Central memory CD8-positive, alpha-beta T cell (primary cell): ENCODE measurements around the gene TMEM50A.
"Not testable (repeated sequence)": the region's sequence is repeated elsewhere in the genome, so short reads cannot be mapped to it uniquely, and the experiment has no call there.

Source experiments
- ATAC-seq: fragments of 150-1000 bp; cut with Tn5 transposase; replicated peaks from 2 replicates; pipeline ENCODE4 v1.10.0; 2022; ENCODE audit warnings: mild to moderate bottlenecking, moderate FRiP score, moderate number of reproducible peaks; ENCODE audit not compliant: poor library complexity, severe bottlenecking; ENCODE audit errors: extremely low read depth
- DNase-seq, 2 donors: peaks; one replicate each; pipeline ENCODE4 v3.0.0; 2021; ENCODE audit warnings: low spot score in 2 of 2
- H3K27ac Mint-ChIP-seq: one replicate; pipeline ENCODE4 v1.8.0; 2022; ENCODE audit warnings: low read depth, mild to moderate bottlenecking, moderate library complexity, mixed read lengths
- H3K27me3 Mint-ChIP-seq: one replicate; pipeline ENCODE4 v1.8.0; 2022; ENCODE audit warnings: mixed read lengths
- H3K36me3 Mint-ChIP-seq: one replicate; pipeline ENCODE4 v1.8.0; 2022; ENCODE audit warnings: mild to moderate bottlenecking, moderate library complexity, mixed read lengths; ENCODE audit not compliant: insufficient read depth
- H3K4me1 Mint-ChIP-seq: one replicate; pipeline ENCODE4 v1.8.0; 2022; ENCODE audit warnings: mixed read lengths
- H3K4me3 Mint-ChIP-seq: one replicate; pipeline ENCODE4 v1.8.0; 2022; ENCODE audit warnings: mild to moderate bottlenecking, moderate library complexity, mixed read lengths
- H3K9me3 Mint-ChIP-seq: one replicate; pipeline ENCODE4 v1.8.0; 2022; ENCODE audit warnings: mixed read lengths

The TMEM50A gene

GRCh38 chr1:25312806-25313470, 25.2 kb upstream of the TMEM50A start:
- H3K4me1 Mint-ChIP-seq: peaks cover 23% of the 10 kb centered on the region

DNA sequence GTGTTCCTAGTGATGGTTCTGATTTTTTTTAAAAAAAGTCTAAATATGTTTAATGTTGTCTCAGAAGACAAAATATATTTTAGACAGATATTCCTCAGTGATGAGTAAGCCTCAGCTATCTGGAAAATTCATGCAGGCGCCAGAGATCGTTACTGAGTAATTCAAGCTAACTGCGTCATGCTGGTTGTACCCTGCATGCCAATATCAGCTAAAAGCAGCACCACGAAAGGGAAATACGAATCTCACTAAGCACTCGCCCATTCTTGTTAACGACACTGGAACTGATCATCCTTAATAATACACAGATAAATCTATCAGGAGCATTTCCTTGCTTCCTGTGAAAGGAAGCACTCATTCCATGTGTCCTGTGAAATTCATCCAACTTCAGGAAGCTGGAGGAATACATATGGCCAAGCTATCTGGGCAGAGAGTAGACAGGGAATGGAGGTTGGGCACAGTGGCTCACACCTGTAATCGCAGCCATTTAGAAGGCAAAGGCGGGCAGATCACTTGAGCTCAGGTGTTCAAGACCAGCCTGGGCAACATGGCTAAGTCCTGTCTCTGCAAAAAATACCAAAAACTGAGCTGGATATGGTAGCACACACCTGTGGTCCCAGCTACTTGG, 17.7 kb upstream of the TMEM50A start:
- H3K27ac Mint-ChIP-seq, H3K27me3 Mint-ChIP-seq, H3K9me3 Mint-ChIP-seq, H3K4me3 Mint-ChIP-seq, DNase-seq, ATAC-seq, H3K4me1 Mint-ChIP-seq: not testable (repeated sequence)
- peaks cover 11% of the 10 kb centered on the region for H3K36me3 Mint-ChIP-seq

More at GRCh38 chr1:25312806-25313470, 25.2 kb upstream of the TMEM50A start:
- H3K9me3 Mint-ChIP-seq, H3K4me3 Mint-ChIP-seq, DNase-seq, H3K27ac Mint-ChIP-seq, ATAC-seq, H3K27me3 Mint-ChIP-seq, H3K36me3 Mint-ChIP-seq: not testable (repeated sequence)

DNA sequence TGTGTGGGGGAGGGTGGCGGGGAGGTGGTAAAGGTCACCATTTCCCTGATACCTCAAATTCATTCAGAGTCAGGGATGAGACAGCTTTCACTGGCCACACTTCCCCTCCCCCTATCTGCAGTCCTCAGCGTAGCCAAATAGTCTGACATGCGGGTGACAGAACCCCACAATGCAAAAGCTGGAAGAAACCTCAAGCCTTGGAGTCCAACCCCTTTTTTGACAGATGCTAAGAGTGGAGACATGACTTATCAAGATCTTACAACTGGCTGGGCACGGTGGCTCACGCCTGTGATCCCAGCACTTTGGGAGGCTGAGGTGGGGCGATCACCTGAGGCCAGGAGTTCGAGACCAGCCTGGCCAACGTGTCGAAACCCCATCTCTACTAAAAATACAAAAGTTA, 16.0 kb upstream of the TMEM50A start:
- not testable (repeated sequence) for H3K27me3 Mint-ChIP-seq, ATAC-seq

DNA sequence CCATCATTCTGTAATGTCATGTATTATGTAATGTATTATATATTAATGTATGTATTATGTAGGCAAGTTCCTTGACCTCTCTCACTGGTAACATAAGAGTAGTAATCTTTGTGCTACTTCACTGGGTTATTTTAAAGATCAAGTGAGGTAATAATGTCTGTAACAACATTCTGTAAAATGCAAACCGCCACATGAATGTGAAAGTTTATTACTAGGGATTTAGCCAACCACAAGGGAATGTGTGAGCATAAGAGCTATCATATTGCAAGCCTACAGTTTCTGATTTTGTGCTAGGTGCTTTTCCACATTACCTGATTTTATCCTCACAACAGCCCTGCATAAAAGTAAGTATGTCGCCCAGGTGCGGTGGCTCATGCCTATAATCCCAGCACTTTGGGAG, 13.7 kb upstream of the TMEM50A start:
- DNase-seq, ATAC-seq, H3K9me3 Mint-ChIP-seq, H3K4me1 Mint-ChIP-seq, H3K4me3 Mint-ChIP-seq, H3K27ac Mint-ChIP-seq, H3K27me3 Mint-ChIP-seq: not testable (repeated sequence)
- H3K36me3 Mint-ChIP-seq: peaks cover 12% of the 10 kb centered on the region

More for the DNA sequence above, 16.0 kb upstream of the TMEM50A start:
- not testable (repeated sequence) for DNase-seq, H3K9me3 Mint-ChIP-seq, H3K27ac Mint-ChIP-seq, H3K4me1 Mint-ChIP-seq, H3K4me3 Mint-ChIP-seq
- peaks cover 11% of the 10 kb centered on the region for H3K36me3 Mint-ChIP-seq

GRCh38 chr1:25327864-25328790, 10.0 kb upstream of the TMEM50A start:
- not testable (repeated sequence) for H3K4me3 Mint-ChIP-seq, DNase-seq, H3K27me3 Mint-ChIP-seq, H3K27ac Mint-ChIP-seq, H3K9me3 Mint-ChIP-seq
- Mint-ChIP-seq H3K4me1 (peaks cover 18% of the 10 kb centered on the region), H3K36me3 (peaks cover 19% of the 10 kb centered on the region)
- ATAC-seq: peak; percentile 95

DNA sequence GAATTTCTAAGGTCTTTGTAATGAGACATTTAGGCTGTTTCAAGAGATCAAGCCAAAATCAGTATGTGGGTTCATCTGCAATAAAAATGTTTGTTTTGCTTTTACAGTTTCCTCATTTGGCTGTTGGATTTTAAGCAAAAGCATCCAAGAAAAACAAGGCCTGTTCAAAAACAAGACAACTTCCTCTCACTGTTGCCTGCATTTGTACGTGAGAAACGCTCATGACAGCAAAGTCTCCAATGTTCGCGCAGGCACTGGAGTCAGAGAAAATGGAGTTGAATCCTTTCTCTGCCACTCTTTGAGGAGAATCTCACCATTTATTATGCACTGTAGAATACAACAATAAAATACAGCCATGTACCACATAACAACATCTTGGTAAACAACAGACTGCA, 9.3 kb upstream of the TMEM50A start:
- Mint-ChIP-seq H3K36me3 (peaks cover 22% of the 10 kb centered on the region), H3K4me1 (peaks cover 24% of the 10 kb centered on the region)
- not testable (repeated sequence) for ATAC-seq, H3K27me3 Mint-ChIP-seq, H3K4me3 Mint-ChIP-seq, DNase-seq, H3K9me3 Mint-ChIP-seq, H3K27ac Mint-ChIP-seq

GRCh38 chr1:25329336-25329735, 8.8 kb upstream of the TMEM50A start:
- DNase-seq: not testable (repeated sequence)
- peaks cover 22% of the 10 kb centered on the region for H3K36me3 Mint-ChIP-seq

GRCh38 chr1:25329950-25330349, 8.2 kb upstream of the TMEM50A start:
- H3K36me3 Mint-ChIP-seq: peaks cover 22% of the 10 kb centered on the region
- not testable (repeated sequence) for H3K27me3 Mint-ChIP-seq, DNase-seq, H3K9me3 Mint-ChIP-seq
- peak overlapping the region; percentile 88 for H3K27ac Mint-ChIP-seq
- H3K4me1 Mint-ChIP-seq: peaks cover 30% of the 10 kb centered on the region
- peak; percentile 16 for ATAC-seq
- peak overlapping the region; percentile 45 for H3K4me3 Mint-ChIP-seq

More at GRCh38 chr1:25329336-25329735, 8.8 kb upstream of the TMEM50A start:
- not testable (repeated sequence) for ATAC-seq, H3K27me3 Mint-ChIP-seq, H3K9me3 Mint-ChIP-seq
- Mint-ChIP-seq H3K27ac (peak overlapping the region; percentile 88), H3K4me3 (peak overlapping the region; percentile 45), H3K4me1 (peaks cover 26% of the 10 kb centered on the region)

- H3K9me3 Mint-ChIP-seq, H3K27me3 Mint-ChIP-seq: not testable (repeated sequence)
- peaks cover 33% of the 10 kb centered on the region for H3K36me3 Mint-ChIP-seq
- ATAC-seq: peak; percentile 21
- peak overlapping the region; percentile 99 for H3K4me3 Mint-ChIP-seq
- H3K4me1 Mint-ChIP-seq: peaks cover 35% of the 10 kb centered on the region
- peak in 1 of 2 donors; percentile 47 for DNase-seq
- peak overlapping the region; percentile 95 for H3K27ac Mint-ChIP-seq
Measured at GRCh38 chr1:25336922-25337354, 1.2 kb upstream of the TMEM50A start.

DNA sequence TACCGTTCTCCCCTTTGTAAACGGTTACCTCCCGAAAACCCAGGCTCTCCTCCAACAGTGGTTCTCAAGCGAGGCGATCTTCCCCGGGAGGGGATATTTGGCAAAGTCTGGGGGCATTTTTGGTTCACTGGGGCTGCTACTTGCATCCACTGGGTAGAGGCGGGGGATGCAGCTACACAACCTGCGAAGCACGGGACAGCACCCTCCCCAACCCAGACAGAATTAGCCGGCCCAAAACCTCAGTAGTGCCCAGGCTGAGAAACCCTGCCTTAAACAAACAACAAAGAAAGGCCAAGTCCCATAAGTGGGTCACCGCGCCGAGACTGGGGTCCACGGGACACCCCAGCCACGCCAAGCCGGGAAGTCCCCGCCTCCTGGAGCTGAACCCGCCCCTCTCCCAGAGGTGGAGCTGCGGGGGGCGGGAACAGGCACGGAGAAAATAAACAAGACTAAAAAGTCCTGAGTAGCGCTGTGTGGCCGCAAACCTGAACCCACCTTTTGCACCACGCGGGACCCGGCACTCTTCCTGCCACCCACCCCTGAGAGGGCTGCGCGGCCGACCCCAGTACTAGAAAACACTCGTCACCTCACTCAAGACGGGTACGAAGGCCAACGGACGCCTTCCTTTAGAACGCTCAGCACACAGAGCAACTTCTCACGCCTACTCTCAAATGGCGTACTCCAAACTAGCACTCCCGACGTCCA, 499 bp upstream of the TMEM50A start:
- Mint-ChIP-seq H3K4me3 (peak overlapping the region; percentile 99), H3K27ac (peak overlapping the region; percentile 89), H3K36me3 (peaks cover 31% of the 10 kb centered on the region), H3K4me1 (peaks cover 37% of the 10 kb centered on the region)
- H3K27me3 Mint-ChIP-seq, DNase-seq, H3K9me3 Mint-ChIP-seq: not testable (repeated sequence)
- ATAC-seq: peak; percentile 74

- Mint-ChIP-seq H3K27me3 (no peaks in the 10 kb centered on the region), H3K9me3 (no peaks in the 10 kb centered on the region), H3K27ac (peak overlapping the region; percentile 89), H3K4me1 (peaks cover 37% of the 10 kb centered on the region), H3K36me3 (peaks cover 36% of the 10 kb centered on the region), H3K4me3 (peak overlapping the region; percentile 94)
- no peak for ATAC-seq
- DNase-seq: no peak
Measured at GRCh38 chr1:25338986-25339385, 852 bp downstream of the TMEM50A start.

DNA sequence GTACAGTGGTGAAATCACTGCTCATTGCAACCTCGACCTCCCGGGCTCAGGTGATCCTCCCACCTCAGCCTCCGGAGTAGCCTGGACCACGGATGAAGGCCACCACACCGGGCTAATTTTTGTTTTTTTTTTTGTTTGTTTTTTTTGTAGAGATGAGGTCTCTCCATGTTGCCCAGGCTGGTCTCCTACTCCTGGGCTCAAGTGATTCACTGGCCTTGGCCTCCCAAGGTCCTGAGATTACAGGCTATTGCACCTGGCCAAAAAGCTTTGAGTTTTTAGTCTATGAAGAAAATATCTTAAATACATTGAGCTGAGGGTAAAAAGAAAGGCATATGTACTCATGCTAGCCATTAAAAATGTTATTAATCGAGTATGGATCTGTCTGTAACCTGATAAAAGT, 3.6 kb downstream of the TMEM50A start:
- Mint-ChIP-seq H3K4me1 (peaks cover 38% of the 10 kb centered on the region), H3K9me3 (no peaks in the 10 kb centered on the region), H3K36me3 (peaks cover 55% of the 10 kb centered on the region), H3K27ac (peak overlapping the region; percentile 35), H3K27me3 (no peaks in the 10 kb centered on the region), H3K4me3 (no peak overlapping the region)
- ATAC-seq: no peak
- no peak for DNase-seq
